KOPT-K1 (cell line): ENCODE data around the gene AVL9.

ENCODE experiments used
- H3K27ac ChIP-seq: fragments of 200-600 bp; sonication (generic); 2 replicates; pipeline ENCODE4 v1.5.1; 2016; ENCODE audit warnings: antibody characterized with exemption, mild to moderate bottlenecking, low read depth, low read length; ENCODE audit not compliant: poor library complexity, severe bottlenecking
- H3K36me3 ChIP-seq: fragments of 200-600 bp; sonication (generic); 2 replicates; pipeline ENCODE4 v1.5.1; 2017; ENCODE audit warnings: antibody characterized with exemption, mild to moderate bottlenecking, low read length, moderate library complexity; ENCODE audit not compliant: insufficient read depth
- H3K9me3 ChIP-seq: fragments of 200-600 bp; sonication (generic); 2 replicates; pipeline ENCODE4 v1.5.1; 2017; ENCODE audit warnings: antibody characterized with exemption, low read length, mild to moderate bottlenecking; ENCODE audit not compliant: insufficient read depth, poor library complexity, severe bottlenecking

The AVL9 gene

GRCh38 chr7:32536585-32536984 is 41.3 kb downstream of the AVL9 start:
- Histone ChIP-seq H3K9me3 (peaks cover 8% of the 10 kb centered on the region), H3K27ac (no peak overlapping the region), H3K36me3 (peaks cover 6% of the 10 kb centered on the region; the same call in 1 of the 2 replicates)

- peaks cover 1% of the 10 kb centered on the region; the same call in 1 of the 2 replicates for H3K36me3 ChIP-seq
- H3K9me3 ChIP-seq = no peaks in the 10 kb centered on the region
- H3K27ac ChIP-seq = no peak overlapping the region
These were observed 42.5 kb downstream of the AVL9 start for GRCh38 chr7:32537760-32538159.

DNA sequence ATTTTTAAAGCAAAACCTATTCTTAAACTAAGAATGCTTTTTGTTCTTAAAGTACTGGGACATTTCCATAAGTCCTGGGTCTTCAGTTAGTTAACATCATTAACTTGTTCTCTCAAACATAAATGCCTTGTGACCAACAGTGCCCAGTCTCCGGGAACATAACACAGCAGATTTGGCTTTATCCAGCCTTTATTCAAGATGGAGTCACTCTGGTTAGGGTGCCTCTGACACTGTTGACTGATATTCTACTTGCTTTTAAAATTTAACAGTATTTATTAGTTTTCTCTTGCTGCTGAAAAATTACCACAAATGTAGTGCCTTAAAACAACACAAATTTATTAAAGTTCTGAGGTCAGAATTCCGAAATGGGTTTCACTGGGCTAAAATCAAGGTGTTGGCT is 44.1 kb downstream of the AVL9 start:
- Histone ChIP-seq H3K27ac (no peak overlapping the region), H3K9me3 (no peaks in the 10 kb centered on the region), H3K36me3 (peaks cover 17% of the 10 kb centered on the region)

DNA sequence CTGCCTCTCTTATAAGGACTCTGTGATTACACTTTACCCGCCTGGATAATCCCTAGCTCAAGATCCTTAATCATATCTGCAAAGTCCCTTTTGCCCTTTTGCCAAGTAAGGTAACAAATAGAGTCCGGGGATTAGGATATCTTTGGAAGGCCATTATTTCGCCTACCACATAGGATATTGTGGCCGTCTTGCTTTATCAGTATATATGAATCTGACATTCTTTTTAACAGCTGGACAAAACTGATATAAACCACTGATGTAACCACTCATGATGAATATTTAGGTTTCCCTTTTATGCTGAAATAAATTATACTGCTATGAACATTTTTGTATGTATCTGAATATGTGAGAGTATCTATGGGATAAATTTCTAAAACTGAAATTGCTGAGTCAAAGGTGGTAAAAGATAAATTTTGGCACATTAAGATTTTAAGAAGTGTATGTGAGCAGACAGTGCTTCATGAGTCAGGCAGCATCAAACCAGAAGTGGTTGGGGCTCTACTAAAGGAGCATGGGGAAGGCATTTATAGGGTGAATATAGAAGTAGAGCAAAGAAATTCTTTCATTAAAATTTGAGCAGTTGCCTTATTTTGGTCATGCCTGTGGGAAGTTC is 44.7 kb downstream of the AVL9 start:
- peaks cover 21% of the 10 kb centered on the region for H3K36me3 ChIP-seq
- H3K9me3 ChIP-seq = no peaks in the 10 kb centered on the region
- H3K27ac ChIP-seq = no peak overlapping the region

- no peak overlapping the region for H3K27ac ChIP-seq
- H3K9me3 ChIP-seq = no peaks in the 10 kb centered on the region
- H3K36me3 ChIP-seq = peaks cover 24% of the 10 kb centered on the region
These were observed 47.3 kb downstream of the AVL9 start for GRCh38 chr7:32542595-32542994.

GRCh38 chr7:32559480-32559879 is 64.2 kb downstream of the AVL9 start:
- H3K36me3 ChIP-seq = peaks cover 75% of the 10 kb centered on the region
- no peak overlapping the region for H3K27ac ChIP-seq
- H3K9me3 ChIP-seq = no peaks in the 10 kb centered on the region

GRCh38 chr7:32560075-32560474 is 64.8 kb downstream of the AVL9 start:
- Histone ChIP-seq H3K27ac (no peak overlapping the region), H3K9me3 (no peaks in the 10 kb centered on the region), H3K36me3 (peaks cover 69% of the 10 kb centered on the region)

DNA sequence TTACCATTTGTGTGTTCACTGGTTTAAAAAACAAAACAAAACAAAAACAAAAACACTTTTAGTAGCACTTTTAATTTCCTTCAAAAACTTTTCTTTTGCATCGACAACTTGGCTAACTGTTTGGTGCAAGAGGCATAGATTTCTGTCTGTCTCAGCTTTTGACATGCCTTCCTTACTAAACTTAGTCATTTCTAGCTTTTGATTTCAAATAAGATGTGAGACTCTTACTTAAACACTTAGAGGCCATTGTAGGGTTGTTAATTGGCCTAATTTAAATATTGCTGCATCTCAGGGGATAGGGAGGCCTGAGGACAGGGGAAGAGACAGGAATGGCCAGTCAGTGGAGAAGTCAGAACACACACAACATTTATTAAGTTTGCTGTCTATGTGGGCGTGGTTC is 66.3 kb downstream of the AVL9 start:
- H3K36me3 ChIP-seq = peaks cover 60% of the 10 kb centered on the region
- no peak overlapping the region for H3K27ac ChIP-seq
- H3K9me3 ChIP-seq = no peaks in the 10 kb centered on the region

DNA sequence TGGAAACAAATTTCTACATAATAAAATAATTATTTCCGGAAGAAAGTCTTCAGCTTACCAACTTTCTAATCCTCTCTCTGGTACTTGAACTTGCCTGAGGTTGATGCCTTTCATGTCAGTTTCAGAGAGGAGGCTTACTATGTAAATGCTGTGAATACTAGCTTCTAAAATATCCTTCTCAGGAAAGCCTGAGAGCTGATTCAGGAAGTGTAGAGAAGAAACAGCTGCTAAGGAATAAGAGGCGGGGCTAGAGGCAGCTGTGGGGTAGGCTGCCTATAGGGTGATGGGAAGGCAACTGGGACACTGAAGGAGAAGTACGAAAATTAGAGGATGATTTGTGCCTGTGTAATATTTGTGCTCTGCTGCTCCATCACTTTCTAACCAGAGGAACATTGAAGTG is 69.3 kb downstream of the AVL9 start:
- Histone ChIP-seq H3K27ac (no peak overlapping the region), H3K36me3 (peaks cover 44% of the 10 kb centered on the region), H3K9me3 (no peaks in the 10 kb centered on the region)

- Histone ChIP-seq H3K9me3 (no peaks in the 10 kb centered on the region), H3K36me3 (peaks cover 44% of the 10 kb centered on the region), H3K27ac (no peak overlapping the region)
These were observed 74.3 kb downstream of the AVL9 start for GRCh38 chr7:32569388-32570289.

- Histone ChIP-seq H3K27ac (no peak overlapping the region), H3K9me3 (no peaks in the 10 kb centered on the region), H3K36me3 (peaks cover 79% of the 10 kb centered on the region)
These were observed 77.9 kb downstream of the AVL9 start for GRCh38 chr7:32573110-32573687.

- no peak overlapping the region for H3K27ac ChIP-seq
- no peaks in the 10 kb centered on the region for H3K9me3 ChIP-seq
- peaks cover 84% of the 10 kb centered on the region for H3K36me3 ChIP-seq
These were observed 79.3 kb downstream of the AVL9 start for GRCh38 chr7:32574626-32575025.

DNA sequence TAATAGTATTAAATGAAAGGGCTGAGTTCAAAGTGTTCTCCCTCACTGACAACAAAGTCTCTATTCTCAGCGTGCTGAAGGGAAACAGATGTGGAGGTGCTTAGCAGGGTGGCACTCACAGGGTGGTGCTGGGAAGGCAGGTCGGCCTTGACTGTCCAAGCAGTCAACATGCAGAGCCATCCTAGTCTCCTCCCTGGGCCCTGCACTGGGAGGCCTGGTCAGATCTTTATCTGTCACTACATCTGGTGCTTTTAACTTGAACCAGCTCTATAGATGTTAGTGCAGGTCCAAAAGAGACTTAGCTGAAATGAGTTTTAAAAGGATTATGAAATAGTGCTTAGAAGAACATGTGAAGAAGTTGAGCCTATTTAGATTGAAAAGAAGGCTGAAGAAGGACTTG is 82.1 kb downstream of the AVL9 start:
- peaks cover 93% of the 10 kb centered on the region for H3K36me3 ChIP-seq
- no peaks in the 10 kb centered on the region for H3K9me3 ChIP-seq

GRCh38 chr7:32579776-32580175 is 84.5 kb downstream of the AVL9 start:
- Histone ChIP-seq H3K36me3 (peaks cover 91% of the 10 kb centered on the region), H3K9me3 (no peaks in the 10 kb centered on the region), H3K27ac (no peak overlapping the region)

More for the DNA sequence above, 82.1 kb downstream of the AVL9 start:
- no peak overlapping the region for H3K27ac ChIP-seq

DNA sequence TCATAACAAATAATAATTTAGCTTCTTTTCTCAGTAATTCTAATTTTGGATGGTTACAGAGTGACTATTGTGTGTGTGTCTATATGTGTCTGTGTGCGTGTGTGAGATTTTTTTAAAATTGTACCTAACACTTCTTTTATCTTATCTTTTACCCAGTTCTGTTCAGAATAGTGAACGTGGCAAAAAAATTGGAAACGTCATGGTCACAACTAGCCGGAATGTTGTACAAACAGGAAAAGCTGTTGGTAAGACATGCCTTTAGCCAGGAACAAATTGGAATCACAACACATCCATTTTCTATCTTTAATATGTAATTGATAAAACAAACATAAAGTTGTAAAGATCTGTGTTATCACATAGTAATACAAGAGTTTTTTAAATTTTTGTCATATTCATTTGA is 85.4 kb downstream of the AVL9 start:
- Histone ChIP-seq H3K9me3 (no peaks in the 10 kb centered on the region), H3K27ac (no peak overlapping the region), H3K36me3 (peaks cover 91% of the 10 kb centered on the region)
